GM18907 (cell line): Measurements from ENCODE around the gene C6orf15.

ENCODE experiments used
- ATAC-seq: cut with Tn5 transposase; IDR thresholded peaks from one replicate; pipeline ENCODE4 v1.9.1; 2021; ENCODE audit warnings: mild to moderate bottlenecking, moderate library complexity; ENCODE audit not compliant: unreplicated experiment

The C6orf15 gene

GRCh38 chr6:31112478-31112877 is at the start of gene C6orf15:
Gene C6orf15 (minus strand): TSS chr6:31112575. CDS start chr6:31112555, 20 bp downstream.
- ATAC-seq, result no peak

GRCh38 chr6:31161216-31162126 is 49.1 kb upstream of the C6orf15 start:
- ATAC-seq, result no peak

- peak; percentile 6 for ATAC-seq
Observed at GRCh38 chr6:31158863-31159855, 46.8 kb upstream of the C6orf15 start.

GRCh38 chr6:31158140-31158862 is 45.9 kb upstream of the C6orf15 start, which contains the start of gene TCF19:
Gene TCF19 (plus strand): TSS chr6:31158589. CDS start chr6:31159470, 881 bp downstream.
- ATAC-seq, result peak; percentile 75

DNA sequence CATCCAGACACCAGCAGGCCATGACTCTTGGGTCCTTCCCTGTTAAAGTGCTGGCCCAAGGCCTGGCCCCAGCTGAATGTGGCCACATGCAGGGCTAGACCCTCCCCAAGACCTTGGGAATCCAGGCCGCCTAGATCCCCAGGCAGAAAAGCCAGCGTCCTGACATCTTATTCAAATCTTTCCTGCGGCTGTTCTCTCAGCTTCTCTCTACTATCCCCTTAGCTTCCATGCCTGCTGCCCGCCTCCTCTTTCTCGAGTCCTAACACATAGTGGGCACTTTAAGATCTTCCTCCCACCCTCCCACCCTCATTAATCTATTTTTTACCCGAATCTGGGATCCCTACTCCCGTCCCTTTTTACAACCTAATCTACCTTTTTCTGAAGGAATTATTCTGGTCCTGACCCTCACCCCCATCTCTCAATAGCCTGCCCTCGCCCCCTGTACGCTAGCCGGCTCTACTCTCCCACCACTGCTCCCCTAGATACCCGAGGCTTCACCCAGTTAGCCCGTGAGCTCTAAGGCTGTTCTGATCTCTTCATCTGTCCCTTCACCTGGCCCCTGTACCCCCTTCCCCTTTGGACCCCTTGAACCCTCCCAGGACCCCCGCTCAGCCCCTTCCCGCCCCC is 45.3 kb upstream of the C6orf15 start, which contains the start of gene CCHCR1:
CCHCR1 (minus strand) TSS at position 290 of the 627 bp plus-strand sequence; CDS start at position 88, 202 bp downstream.
- peak; percentile 0 for ATAC-seq

- no peak for ATAC-seq
Observed at GRCh38 chr6:31156641-31157040, 44.3 kb upstream of the C6orf15 start.

- ATAC-seq, result no peak
Observed at GRCh38 chr6:31154436-31154835, 42.1 kb upstream of the C6orf15 start.

DNA sequence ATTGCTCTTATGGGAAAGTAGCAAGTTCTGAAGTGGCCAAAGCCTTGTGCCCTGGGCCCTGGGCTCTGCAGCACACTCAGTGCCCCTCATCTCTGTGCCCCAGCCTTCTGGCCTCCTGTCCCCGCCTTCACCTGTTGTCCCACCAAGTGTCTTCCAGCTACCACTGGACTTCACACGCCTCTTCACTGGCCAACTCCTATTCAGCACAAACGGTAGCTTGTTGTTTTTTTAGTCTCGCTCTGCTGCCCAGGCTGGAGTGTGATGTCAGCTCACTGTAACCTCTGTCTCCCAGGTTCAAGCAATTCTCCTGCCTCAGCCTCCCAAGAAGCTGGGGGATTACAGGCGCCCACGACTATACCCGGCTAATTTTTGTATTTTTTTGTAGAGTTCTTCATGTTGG is 40.4 kb upstream of the C6orf15 start:
- no peak for ATAC-seq

GRCh38 chr6:31149827-31150447 is 37.6 kb upstream of the C6orf15 start:
- ATAC-seq, result no peak

DNA sequence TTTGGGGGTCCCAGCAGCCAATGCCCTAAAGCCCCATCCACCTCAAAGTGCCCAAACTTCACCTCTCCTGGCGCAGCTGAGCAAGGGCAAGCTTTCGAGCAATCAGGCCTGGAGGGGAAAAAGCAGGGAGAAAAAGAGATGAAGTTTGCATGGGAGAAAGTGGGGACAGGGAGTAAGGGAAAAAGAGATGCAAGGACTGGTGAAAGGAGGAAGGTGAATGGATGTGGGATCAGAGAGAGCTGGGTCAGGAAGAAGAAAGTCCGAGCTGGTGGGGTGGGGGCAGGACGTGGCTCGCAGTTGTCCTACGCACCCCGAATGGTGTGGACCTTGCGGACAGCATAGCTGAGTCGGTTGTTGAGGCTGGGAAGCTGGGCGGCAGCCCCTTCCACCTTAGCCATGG is 33.0 kb upstream of the C6orf15 start:
- no peak for ATAC-seq

DNA sequence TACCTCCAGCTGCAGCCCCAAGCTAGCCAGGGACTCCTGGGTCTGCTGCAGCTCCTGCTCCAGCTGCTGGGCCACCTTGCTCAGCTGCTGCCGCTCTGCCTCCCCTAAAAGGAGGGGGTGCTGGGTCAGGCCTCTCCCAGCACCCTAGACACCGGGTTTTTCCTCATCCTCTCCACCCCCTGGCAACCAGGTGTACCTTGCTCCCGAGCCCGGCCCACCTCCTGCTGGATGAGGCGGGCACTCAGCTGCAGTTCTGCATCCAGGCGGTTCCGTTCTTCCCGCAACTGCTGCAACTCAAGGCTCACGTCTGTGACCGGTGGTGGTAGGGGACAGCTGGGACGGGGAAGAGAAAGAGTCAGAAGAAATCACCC is 32.6 kb upstream of the C6orf15 start:
- ATAC-seq, result no peak

DNA sequence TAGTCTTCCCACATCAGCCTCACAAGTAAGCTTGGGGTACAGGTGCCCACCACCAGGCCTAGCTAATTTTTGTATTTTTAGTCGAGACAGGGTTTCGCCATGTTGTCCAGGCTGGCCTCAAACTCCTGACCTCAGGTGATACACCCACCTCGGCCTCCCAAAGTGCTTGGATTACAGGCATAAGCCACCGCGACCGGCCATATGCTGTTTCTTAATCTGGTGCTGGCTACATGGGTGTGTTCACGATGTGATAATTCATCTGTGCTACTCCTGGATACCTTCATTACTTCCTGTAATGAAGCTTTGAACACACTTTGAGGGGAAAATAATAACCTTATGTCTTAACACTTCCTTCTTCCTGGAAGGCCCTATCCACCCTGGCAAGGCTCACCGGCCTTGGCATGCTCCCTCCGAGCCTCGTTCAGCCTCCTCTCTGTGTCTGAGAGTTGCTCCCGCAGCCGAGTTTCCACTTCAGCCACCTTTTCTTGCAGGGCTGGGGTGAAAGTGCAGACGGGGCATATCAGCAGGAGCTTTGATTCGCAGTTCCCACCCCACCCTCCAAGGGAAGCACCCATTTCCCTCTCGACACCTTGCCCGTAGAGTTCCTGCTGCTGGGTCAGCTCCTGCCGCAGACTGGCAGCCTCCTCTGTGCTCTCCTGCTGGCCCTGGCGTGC is 32.1 kb upstream of the C6orf15 start:
- no peak for ATAC-seq

GRCh38 chr6:31143148-31143547 is 30.8 kb upstream of the C6orf15 start:
- ATAC-seq, result no peak

GRCh38 chr6:31142361-31142761 is 30.0 kb upstream of the C6orf15 start:
- no peak for ATAC-seq

- no peak for ATAC-seq
Observed at GRCh38 chr6:31140643-31141042, 28.3 kb upstream of the C6orf15 start.

GRCh38 chr6:31139599-31139998 is 27.2 kb upstream of the C6orf15 start:
- no peak for ATAC-seq

- ATAC-seq, result no peak
Observed at GRCh38 chr6:31138982-31139381, 26.6 kb upstream of the C6orf15 start, which contains the start of gene PSORS1C2. Gene PSORS1C2 (minus strand): TSS chr6:31139066. CDS start chr6:31139026, 40 bp downstream.

- no peak for ATAC-seq
Observed at GRCh38 chr6:31135710-31136109, 23.3 kb upstream of the C6orf15 start.

GRCh38 chr6:31132806-31133205 is 20.4 kb upstream of the C6orf15 start:
- ATAC-seq, result no peak
